RWPE1 (cell line): ENCODE measurements around the gene GPR179.

Source experiments
- CTCF ChIA-PET: fragments of 350-600 bp; sonication (Branson Sonifier 250); formaldehyde crosslinking; extraction: SDS; loops from one replicate; lab custom pipeline; 2021; lab: Yijun Ruan, JAX
- POLR2A ChIA-PET: fragments of 400-600 bp; formaldehyde crosslinking; extraction: SDS; loops from one replicate; lab custom pipeline; 2020; ENCODE audit warnings: antibody characterized with exemption; ENCODE audit not compliant: low non-redundant PET; lab: Yijun Ruan, JAX
- DNase-seq: peaks from one replicate; pipeline ENCODE4 v3.0.0; 2012; ENCODE audit warnings: low spot score
- H3K27ac ChIP-seq: fragments of 450-650 bp; 2 replicates; pipeline ENCODE4 v1.5.1; 2017
- CTCF ChIP-seq: fragments of 450-650 bp; conservative IDR thresholded peaks from 2 replicates; pipeline ENCODE4 v1.5.1; 2017; ENCODE audit warnings: low read depth, mild to moderate bottlenecking

Gene GPR179

GRCh38 chr17:38353086-38353604 is 9.4 kb upstream of the GPR179 start:
- TF ChIP-seq CTCF, result no peak
- POLR2A ChIA-PET, result no interaction called here
- H3K27ac ChIP-seq, result peak overlapping the region; percentile 81
- DNase-seq, result no peak
- CTCF ChIA-PET, result interaction anchor here (0.6 to 2.0 kb wide), 5 partner anchors 8 to 82 kb away, joined by 3 to 5 read pairs (median 4); no protein-coding TSS in a partner anchor

DNA sequence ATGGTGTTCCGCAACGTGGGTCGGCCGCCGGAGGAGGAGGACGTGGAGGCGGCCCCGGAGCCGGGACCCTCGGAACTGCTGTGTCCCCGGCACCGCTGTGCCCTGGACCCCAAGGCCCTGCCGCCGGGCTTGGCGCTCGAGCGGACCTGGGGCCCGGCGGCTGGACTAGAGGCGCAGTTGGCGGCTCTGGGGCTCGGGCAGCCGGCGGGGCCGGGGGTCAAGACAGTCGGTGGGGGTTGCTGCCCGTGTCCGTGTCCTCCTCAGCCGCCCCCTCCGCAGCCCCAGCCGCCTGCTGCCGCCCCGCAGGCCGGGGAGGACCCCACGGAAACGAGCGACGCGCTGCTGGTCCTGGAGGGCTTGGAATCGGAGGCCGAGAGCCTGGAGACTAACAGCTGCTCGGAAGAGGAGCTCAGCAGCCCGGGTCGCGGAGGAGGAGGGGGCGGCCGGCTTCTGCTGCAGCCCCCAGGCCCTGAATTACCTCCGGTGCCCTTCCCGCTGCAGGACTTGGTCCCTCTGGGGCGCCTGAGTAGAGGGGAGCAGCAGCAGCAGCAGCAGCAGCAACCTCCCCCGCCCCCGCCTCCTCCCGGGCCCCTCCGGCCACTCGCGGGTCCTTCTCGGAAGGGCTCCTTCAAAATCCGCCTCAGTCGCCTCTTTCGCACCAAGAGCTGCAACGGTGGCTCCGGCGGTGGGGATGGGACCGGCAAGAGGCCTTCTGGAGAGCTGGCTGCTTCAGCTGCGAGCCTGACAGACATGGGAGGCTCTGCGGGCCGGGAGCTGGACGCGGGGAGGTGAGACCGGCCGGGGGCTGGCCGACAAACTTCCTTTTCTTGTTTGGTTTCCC is 8.7 kb upstream of the GPR179 start:
- no peak for TF ChIP-seq CTCF
- ChIA-PET POLR2A (no interaction called here), CTCF (interaction anchor here (0.6 to 2.0 kb wide), 4 partner anchors 9 to 83 kb away, joined by 3 to 5 read pairs (median 4); no protein-coding TSS in a partner anchor)
- H3K27ac ChIP-seq, result peak overlapping the region; percentile 81
- DNase-seq, result no peak

- TF ChIP-seq CTCF, result no peak
- peak; percentile 84 for DNase-seq
- H3K27ac ChIP-seq, result peak within 1 kb of the TSS; percentile 81
- ChIA-PET POLR2A (interaction anchor here (0.7 kb wide), 2 partner anchors 16 to 99 kb away, joined by 3 to 9 read pairs; no protein-coding TSS in a partner anchor), CTCF (interaction anchor here (0.5 to 2.0 kb wide), 3 partner anchors 52 to 66 kb away, joined by 3 to 4 read pairs (median 4); no protein-coding TSS in a partner anchor)
Observed at GRCh38 chr17:38351412-38352222, 7.9 kb upstream of the GPR179 start, which contains the start of gene SOCS7. Gene SOCS7 (plus strand): TSS chr17:38351844. CDS start chr17:38352053, 209 bp downstream.

DNA sequence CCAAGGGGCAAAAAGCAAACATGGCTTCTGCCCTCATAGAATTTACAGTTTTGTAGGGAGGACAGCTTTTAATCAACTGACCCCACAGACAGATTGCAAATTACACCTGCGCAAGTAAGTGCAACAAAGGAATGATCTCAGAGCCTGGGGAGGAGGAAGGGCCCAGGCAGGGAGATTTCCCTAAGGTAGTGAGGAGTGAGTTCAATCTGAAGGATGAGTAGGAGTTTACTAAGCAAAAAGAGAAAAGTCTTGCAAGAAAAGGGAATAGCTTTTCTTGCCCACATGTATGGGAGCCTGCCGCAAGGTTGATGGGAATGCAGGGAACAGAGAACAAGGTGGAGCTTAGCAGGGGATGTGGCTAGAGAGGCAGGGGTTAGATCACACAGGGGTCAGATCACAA is 6.3 kb upstream of the GPR179 start:
- CTCF ChIA-PET, result interaction anchor here (1.1 to 3.3 kb wide), 4 partner anchors 16 to 317 kb away, joined by 3 to 34 read pairs (median 4); no protein-coding TSS in a partner anchor
- H3K27ac ChIP-seq, result no peak overlapping the region
- DNase-seq, result no peak
- POLR2A ChIA-PET, result no interaction called here
- TF ChIP-seq CTCF, result no peak

GRCh38 chr17:38349097-38349730 is 5.5 kb upstream of the GPR179 start:
- ChIA-PET POLR2A (interaction anchor here (0.5 kb wide), 1 partner anchor 261 kb away, joined by 3 read pairs; no protein-coding TSS in a partner anchor), CTCF (interaction anchor here (0.6 to 3.3 kb wide), 21 partner anchors 9 to 318 kb away, joined by 3 to 34 read pairs (median 4); no protein-coding TSS in a partner anchor)
- H3K27ac ChIP-seq, result no peak overlapping the region
- peak; percentile 56 for DNase-seq
- peak; percentile 93 for TF ChIP-seq CTCF
